IMR-90 (cell line): Measurements from ENCODE around the gene MTMR3. TPM values are rescaled to one million over a fixed set of nuclear protein-coding genes. Genes with fewer than 3 reads are reported as not detected.

Source experiments
- ATAC-seq: fragments of 200-7000 bp; cut with Tn5 transposase; 2 replicates; pipeline ENCODE4 v1.9.1; 2020; ENCODE audit warnings: low read depth, mild to moderate bottlenecking, moderate library complexity
- BruUV-seq: library from RNA; stranded (reverse); fragments of 400-500 nt; replicated peaks from 2 replicates; lab custom pipeline; 2021; lab: Mats Ljungman, UMichigan
- CTCF ChIA-PET: fragments of 300-600 bp; formaldehyde crosslinking; extraction: SDS; loops from one replicate; lab custom pipeline; 2021; ENCODE audit warnings: antibody characterized with exemption; lab: Yijun Ruan, JAX
- POLR2A ChIA-PET: fragments of 300-600 bp; sonication (Branson Sonifier 250); formaldehyde crosslinking; loops from one replicate; lab custom pipeline; 2022; ENCODE audit warnings: antibody characterized with exemption; ENCODE audit not compliant: unreplicated experiment; lab: Charles Lee
- DNase-seq: peaks from one replicate; pipeline ENCODE4 v3.0.0; 2013
- H2AFZ ChIP-seq: replicated peaks from 2 replicates; pipeline ENCODE3; 2013; ENCODE audit warnings: low read length, mild to moderate bottlenecking; ENCODE audit not compliant: poor library complexity
- H2AK5ac ChIP-seq: 2 replicates; pipeline ENCODE4 v1.6.1; 2013; ENCODE audit warnings: low read depth, low read length, inconsistent platforms
- H2AK9ac ChIP-seq: replicated peaks from 2 replicates; pipeline ENCODE3; 2013; ENCODE audit warnings: mild to moderate bottlenecking, low read depth, low read length, moderate library complexity; ENCODE audit not compliant: poor library complexity
- H2BK120ac ChIP-seq: 2 replicates; pipeline ENCODE4 v1.6.1; 2013; ENCODE audit warnings: low read depth, low read length, inconsistent platforms
- H2BK15ac ChIP-seq: 3 replicates; pipeline ENCODE4 v1.6.1; 2013; ENCODE audit warnings: low read depth, low read length, inconsistent platforms
- H2BK20ac ChIP-seq: 2 replicates; pipeline ENCODE4 v1.6.1; 2013; ENCODE audit warnings: low read depth, mild to moderate bottlenecking, inconsistent platforms, low read length, moderate library complexity
- H2BK5ac ChIP-seq: 2 replicates; pipeline ENCODE4 v1.6.1; 2013; ENCODE audit warnings: mild to moderate bottlenecking, low read depth, low read length, inconsistent platforms; ENCODE audit not compliant: poor library complexity, severe bottlenecking
- H3K14ac ChIP-seq: replicated peaks from 2 replicates; pipeline ENCODE4 v1.6.1; 2013; ENCODE audit warnings: low read depth, low read length, inconsistent platforms
- H3K18ac ChIP-seq: 2 replicates; pipeline ENCODE4 v1.6.1; 2013; ENCODE audit warnings: low read depth, low read length, control low read depth
- H3K23ac ChIP-seq: 2 replicates; pipeline ENCODE4 v1.6.1; 2013; ENCODE audit warnings: low read depth, low read length, inconsistent platforms
- H3K27ac ChIP-seq: 2 replicates; pipeline ENCODE4 v1.5.1; 2013; ENCODE audit warnings: mild to moderate bottlenecking, control low read depth, low read length; ENCODE audit not compliant: insufficient read depth
- H3K27me3 ChIP-seq: 2 replicates; pipeline ENCODE4 v1.6.1; 2013; ENCODE audit warnings: low read length; ENCODE audit not compliant: control insufficient read depth, insufficient read depth
- H3K36me3 ChIP-seq: 2 replicates; pipeline ENCODE4 v1.6.1; 2013; ENCODE audit warnings: low read length, mixed read lengths; ENCODE audit not compliant: control insufficient read depth, insufficient read depth
- H3K4ac ChIP-seq: 2 replicates; pipeline ENCODE4 v1.6.1; 2013; ENCODE audit warnings: low read depth, low read length, inconsistent platforms
- H3K4me1 ChIP-seq: 2 replicates; pipeline ENCODE4 v1.6.1; 2013; ENCODE audit warnings: low read length, mixed read lengths; ENCODE audit not compliant: control insufficient read depth, insufficient read depth
- H3K4me2 ChIP-seq: 2 replicates; pipeline ENCODE4 v1.6.1; 2013; ENCODE audit warnings: low read depth, mild to moderate bottlenecking, control low read depth, low read length, moderate library complexity
- H3K4me3 ChIP-seq: 2 replicates; pipeline ENCODE4 v1.5.1; 2013; ENCODE audit warnings: low read depth, mild to moderate bottlenecking, control low read depth, low read length, moderate library complexity; ENCODE audit not compliant: insufficient read depth
- H3K56ac ChIP-seq: 2 replicates; pipeline ENCODE4 v1.6.1; 2013; ENCODE audit warnings: low read length, inconsistent platforms; ENCODE audit not compliant: insufficient read depth; ENCODE audit errors: extremely low read depth
- H3K79me1 ChIP-seq, 2 experiments: 2 replicates each; pipeline ENCODE4 v1.6.1; 2013; ENCODE audit warnings: low read length in 2 of 2, inconsistent platforms in 1 of 2, low read depth in 1 of 2
- H3K9ac ChIP-seq: 2 replicates; pipeline ENCODE4 v1.6.1; 2013; ENCODE audit warnings: low read depth, low read length, control low read depth
- H3K9me1 ChIP-seq: 2 replicates; pipeline ENCODE4 v1.6.1; 2013; ENCODE audit warnings: low read length, inconsistent platforms; ENCODE audit not compliant: insufficient read depth
- H3K9me3 ChIP-seq: 2 replicates; pipeline ENCODE4 v1.6.1; 2013; ENCODE audit warnings: low read length; ENCODE audit not compliant: control insufficient read depth, insufficient read depth
- H4K20me1 ChIP-seq: 2 replicates; pipeline ENCODE4 v1.6.1; 2013; ENCODE audit warnings: low read length, inconsistent platforms; ENCODE audit not compliant: insufficient read depth
- H4K5ac ChIP-seq: 2 replicates; pipeline ENCODE4 v1.6.1; 2013; ENCODE audit warnings: mild to moderate bottlenecking, low read depth, low read length, control low read depth
- H4K8ac ChIP-seq, 2 experiments: 2 replicates each; pipeline ENCODE4 v1.6.1; 2013; ENCODE audit warnings: low read depth in 2 of 2, low read length in 2 of 2, control low read depth in 1 of 2, inconsistent platforms in 1 of 2
- H4K91ac ChIP-seq: 2 replicates; pipeline ENCODE4 v1.6.1; 2013; ENCODE audit warnings: low read depth, low read length, inconsistent platforms; ENCODE audit not compliant: insufficient read depth
- BHLHE40 ChIP-seq: fragments of 150-350 bp; IDR thresholded peaks from 2 replicates; pipeline ENCODE4 v1.6.1; 2016; ENCODE audit warnings: mild to moderate bottlenecking, low read depth, low read length
- CEBPB ChIP-seq: IDR thresholded peaks from 2 replicates; pipeline ENCODE4 v1.6.1; 2012; ENCODE audit warnings: low read depth, low read length, improper control_type of control experiment
- CHD1 ChIP-seq: IDR thresholded peaks from 2 replicates; pipeline ENCODE4 v1.6.1; 2012; ENCODE audit warnings: low read depth, low read length, improper control_type of control experiment
- FOS ChIP-seq: fragments of 150-350 bp; IDR thresholded peaks from 2 replicates; pipeline ENCODE4 v1.6.1; 2016; ENCODE audit warnings: low read depth, low read length
- MAZ ChIP-seq: IDR thresholded peaks from 2 replicates; pipeline ENCODE4 v1.6.1; 2012; ENCODE audit warnings: low read depth, mild to moderate bottlenecking, low read length, improper control_type of control experiment, moderate library complexity, borderline replicate concordance
- MXI1 ChIP-seq: IDR thresholded peaks from 2 replicates; pipeline ENCODE4 v1.6.1; 2012; ENCODE audit warnings: low read depth, mild to moderate bottlenecking, low read length, moderate library complexity, borderline replicate concordance
- NFE2L2 ChIP-seq: fragments of 150-350 bp; IDR thresholded peaks from 2 replicates; pipeline ENCODE4 v1.6.1; 2016; ENCODE audit warnings: low read depth, mild to moderate bottlenecking, low read length
- RAD21 ChIP-seq: IDR thresholded peaks from 2 replicates; pipeline ENCODE4 v1.6.1; 2012; ENCODE audit warnings: low read length, improper control_type of control experiment
- RCOR1 ChIP-seq: IDR thresholded peaks from 2 replicates; pipeline ENCODE4 v1.6.1; 2012; ENCODE audit warnings: mild to moderate bottlenecking, low read length, improper control_type of control experiment; ENCODE audit not compliant: insufficient replicate concordance
- RFX5 ChIP-seq: IDR thresholded peaks from 2 replicates; pipeline ENCODE4 v1.8.0; 2012; ENCODE audit warnings: low read depth, mild to moderate bottlenecking, low read length, moderate library complexity
- SMC3 ChIP-seq: fragments of 150-350 bp; IDR thresholded peaks from 2 replicates; pipeline ENCODE4 v1.6.1; 2016; ENCODE audit warnings: low read depth, mild to moderate bottlenecking, antibody characterized with exemption, low read length, moderate library complexity
- WGBS, 2 experiments: methylation state at CpG; one replicate each; pipeline versions ENCODE4 v1.1.5 to v1.1.7; 2013; ENCODE audit warnings: missing lambda C conversion rate in 2 of 2; ENCODE audit not compliant: insufficient read length in 1 of 2; ENCODE audit errors: extremely low coverage in 2 of 2; 5-methylcytosine and 5-hydroxymethylcytosine counted together
- dilution Hi-C: fragments of 300-500 bp; cut with HindIII; formaldehyde crosslinking; loops from one replicate; pipeline ENCODE4 v1.14.3; 2018; ENCODE audit warnings: low sequenced_read_pairs; ENCODE audit not compliant: unreplicated experiment
- in situ Hi-C: fragments of 300-500 bp; cut with MboI; formaldehyde crosslinking; loops from 3 replicates; pipeline ENCODE4 v1.14.3; 2019; ENCODE audit warnings: low sequenced_read_pairs, inconsistent platforms, mixed read lengths
- intact Hi-C: fragments of 100-400 bp; cut with micrococcal nuclease; formaldehyde crosslinking; loops from 2 replicates; pipeline ENCODE4 v1.10.0; 2022
- polyA plus RNA-seq, 3 experiments: library from polyadenylated mRNA; depleted of rRNA; stranded (reverse); fragments of >200 nt; gene quantifications; 2 replicates each; pipeline ENCODE4 v1.2.3, GENCODE V29; 2012; ENCODE audit warnings: low replicate concordance in 1 of 3
- total RNA-seq: library from RNA; depleted of rRNA; stranded (reverse); fragments of >200 nt; gene quantifications from 2 replicates; pipeline ENCODE4 v1.2.3, GENCODE V29; 2012
- TF ChIP-seq, protein P1 (sequence below): fragments of 150-350 bp; IDR thresholded peaks from 2 replicates; pipeline ENCODE4 v1.6.1; 2017; ENCODE audit warnings: mild to moderate bottlenecking, antibody characterized with exemption, low read length, low read depth
- TF ChIP-seq, protein P2 (sequence below): fragments of 150-350 bp; IDR thresholded peaks from 2 replicates; pipeline ENCODE4 v1.6.1; 2016; ENCODE audit warnings: low read depth, mild to moderate bottlenecking, low read length, moderate library complexity, borderline replicate concordance
- TF ChIP-seq, protein P3 (sequence below): conservative IDR thresholded peaks from 2 replicates; pipeline ENCODE4 v1.5.1; 2012; ENCODE audit warnings: mild to moderate bottlenecking, low read depth, low read length, improper control_type of control experiment

Gene MTMR3
- total and polyA plus RNA-seq, 2 of the 4 experiments (the other 2 are of a cell fraction) = 21.3 to 29.4 TPM

DNA sequence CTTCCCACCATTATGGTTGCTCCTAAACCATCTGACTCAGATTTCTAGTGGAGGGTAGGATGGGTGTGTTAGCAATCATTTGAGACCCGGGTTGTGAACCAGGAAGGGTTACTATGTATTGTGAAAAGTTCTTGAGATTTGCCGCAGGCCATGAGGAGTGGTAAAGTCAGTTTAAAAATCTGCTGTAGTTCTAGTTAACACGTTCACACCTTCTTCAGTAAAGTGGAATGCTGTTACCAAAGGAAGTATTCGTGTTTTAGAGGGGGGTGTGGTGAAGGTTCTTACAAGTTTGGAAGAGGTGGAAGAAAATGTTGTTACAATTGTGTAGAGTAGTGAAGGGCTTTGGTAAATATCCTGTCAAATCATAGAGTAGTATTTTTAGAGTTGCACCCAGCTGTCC, 2.6 kb downstream of the MTMR3 start:
- no peaks in the 10 kb centered on the region for H3K36me3 ChIP-seq
- no peaks in the 10 kb centered on the region for H3K9me3 ChIP-seq
- no peak overlapping the region for H2BK120ac ChIP-seq
- no peak overlapping the region for H3K4me3 ChIP-seq
- DNase-seq (no peak), ATAC-seq (no peak)
- no peak overlapping the region; a peak in 1 of 4 replicates for H4K8ac ChIP-seq
- no peak overlapping the region for H3K18ac ChIP-seq
- H3K27ac ChIP-seq = no peak overlapping the region
- H4K91ac ChIP-seq = no peak overlapping the region
- peaks cover 5% of the 10 kb centered on the region for H3K4me1 ChIP-seq
- dilution Hi-C loops = no loop called here
- ChIA-PET CTCF (no interaction called here), POLR2A (no interaction called here)
- in situ Hi-C loops = no loop called here
- H3K23ac ChIP-seq = no peak overlapping the region; the same call in 1 of the 2 replicates
- H4K5ac ChIP-seq = no peak overlapping the region
- peak overlapping the region; percentile 55; the same call in 1 of the 2 replicates for H3K4ac ChIP-seq
- TF ChIP-seq CHD1 = no peak
- no peak for TF ChIP-seq CEBPB
- TF ChIP-seq NFE2L2 = no peak
- TF ChIP-seq BHLHE40 = no peak
- TF ChIP-seq SMC3 = no peak
- TF ChIP-seq MXI1 = no peak
- TF ChIP-seq, protein P1, sequence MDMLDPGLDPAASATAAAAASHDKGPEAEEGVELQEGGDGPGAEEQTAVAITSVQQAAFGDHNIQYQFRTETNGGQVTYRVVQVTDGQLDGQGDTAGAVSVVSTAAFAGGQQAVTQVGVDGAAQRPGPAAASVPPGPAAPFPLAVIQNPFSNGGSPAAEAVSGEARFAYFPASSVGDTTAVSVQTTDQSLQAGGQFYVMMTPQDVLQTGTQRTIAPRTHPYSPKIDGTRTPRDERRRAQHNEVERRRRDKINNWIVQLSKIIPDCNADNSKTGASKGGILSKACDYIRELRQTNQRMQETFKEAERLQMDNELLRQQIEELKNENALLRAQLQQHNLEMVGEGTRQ = no peak
- TF ChIP-seq RAD21 = no peak
- TF ChIP-seq MAZ = no peak
- TF ChIP-seq FOS = no peak
- TF ChIP-seq, protein P2, sequence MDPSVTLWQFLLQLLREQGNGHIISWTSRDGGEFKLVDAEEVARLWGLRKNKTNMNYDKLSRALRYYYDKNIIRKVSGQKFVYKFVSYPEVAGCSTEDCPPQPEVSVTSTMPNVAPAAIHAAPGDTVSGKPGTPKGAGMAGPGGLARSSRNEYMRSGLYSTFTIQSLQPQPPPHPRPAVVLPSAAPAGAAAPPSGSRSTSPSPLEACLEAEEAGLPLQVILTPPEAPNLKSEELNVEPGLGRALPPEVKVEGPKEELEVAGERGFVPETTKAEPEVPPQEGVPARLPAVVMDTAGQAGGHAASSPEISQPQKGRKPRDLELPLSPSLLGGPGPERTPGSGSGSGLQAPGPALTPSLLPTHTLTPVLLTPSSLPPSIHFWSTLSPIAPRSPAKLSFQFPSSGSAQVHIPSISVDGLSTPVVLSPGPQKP = no peak
- TF ChIP-seq, protein P3, sequence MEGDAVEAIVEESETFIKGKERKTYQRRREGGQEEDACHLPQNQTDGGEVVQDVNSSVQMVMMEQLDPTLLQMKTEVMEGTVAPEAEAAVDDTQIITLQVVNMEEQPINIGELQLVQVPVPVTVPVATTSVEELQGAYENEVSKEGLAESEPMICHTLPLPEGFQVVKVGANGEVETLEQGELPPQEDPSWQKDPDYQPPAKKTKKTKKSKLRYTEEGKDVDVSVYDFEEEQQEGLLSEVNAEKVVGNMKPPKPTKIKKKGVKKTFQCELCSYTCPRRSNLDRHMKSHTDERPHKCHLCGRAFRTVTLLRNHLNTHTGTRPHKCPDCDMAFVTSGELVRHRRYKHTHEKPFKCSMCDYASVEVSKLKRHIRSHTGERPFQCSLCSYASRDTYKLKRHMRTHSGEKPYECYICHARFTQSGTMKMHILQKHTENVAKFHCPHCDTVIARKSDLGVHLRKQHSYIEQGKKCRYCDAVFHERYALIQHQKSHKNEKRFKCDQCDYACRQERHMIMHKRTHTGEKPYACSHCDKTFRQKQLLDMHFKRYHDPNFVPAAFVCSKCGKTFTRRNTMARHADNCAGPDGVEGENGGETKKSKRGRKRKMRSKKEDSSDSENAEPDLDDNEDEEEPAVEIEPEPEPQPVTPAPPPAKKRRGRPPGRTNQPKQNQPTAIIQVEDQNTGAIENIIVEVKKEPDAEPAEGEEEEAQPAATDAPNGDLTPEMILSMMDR = no peak
- no peak for TF ChIP-seq RFX5
- no peak for TF ChIP-seq RCOR1
- peak overlapping the region; percentile 57 for H3K4me2 ChIP-seq
- peak overlapping the region; percentile 29; the same call in 1 of the 2 replicates for H3K14ac ChIP-seq
- no peak overlapping the region for H2AK9ac ChIP-seq
- no peak overlapping the region for H3K56ac ChIP-seq
- H2BK15ac ChIP-seq = no peak overlapping the region
- BruUV-seq = no TSS peak
- no peak overlapping the region for H2AK5ac ChIP-seq
- H3K9me1 ChIP-seq = peaks cover 3% of the 10 kb centered on the region
- no peak overlapping the region; the same call in 1 of the 2 replicates for H2BK20ac ChIP-seq
- no peak overlapping the region for H2AFZ ChIP-seq
- H3K79me1 ChIP-seq = peaks cover 5 to 43% of the 10 kb centered on the region in 2 experiments; a peak in 3 of 4 replicates
- H3K27me3 ChIP-seq = no peaks in the 10 kb centered on the region
- 75% methylated on average over 2 of the region's 4 CpGs; no CpG with 5 or more reads in 1 of the 2 experiments for WGBS, 2 experiments
- intact Hi-C loops = loop anchor here (5.0 kb wide), 1 partner anchor 107 kb away; no protein-coding TSS in a partner anchor
- H2BK5ac ChIP-seq = no peak overlapping the region
- H4K20me1 ChIP-seq = peaks cover 60% of the 10 kb centered on the region
- H3K9ac ChIP-seq = no peak overlapping the region
